Nephron (organoid): ENCODE results near the gene RRM1.

Experiments used
- H3K27ac Mint-ChIP-seq, 3 experiments: 2 replicates each; pipeline ENCODE4 v1.8.0; 2020; ENCODE audit warnings: mixed read lengths in 3 of 3, mild to moderate bottlenecking in 2 of 3, moderate library complexity in 1 of 3
- H3K27me3 Mint-ChIP-seq: 2 replicates; pipeline ENCODE4 v1.8.0; 2021; ENCODE audit warnings: low read depth, mild to moderate bottlenecking, moderate library complexity, mixed read lengths
- H3K36me3 Mint-ChIP-seq: 2 replicates; pipeline ENCODE4 v1.8.0; 2020; ENCODE audit warnings: low read depth, mixed read lengths
- H3K4me1 Mint-ChIP-seq: 2 replicates; pipeline ENCODE4 v1.8.0; 2020; ENCODE audit warnings: mixed read lengths
- H3K4me3 Mint-ChIP-seq, 3 experiments: 2 replicates each; pipeline ENCODE4 v1.8.0; 2020; ENCODE audit warnings: mild to moderate bottlenecking in 3 of 3, mixed read lengths in 3 of 3, moderate library complexity in 2 of 3
- H3K9me3 Mint-ChIP-seq: 2 replicates; pipeline ENCODE4 v1.8.0; 2020; ENCODE audit warnings: mixed read lengths
- CTCF ChIP-seq, 3 experiments: fragments of 200-600 bp; sonication (generic); IDR thresholded peaks; one replicate each; pipeline ENCODE4 v1.5.0; 2021; ENCODE audit warnings: antibody characterized with exemption in 3 of 3; ENCODE audit not compliant: unreplicated experiment in 3 of 3

RRM1 gene

DNA sequence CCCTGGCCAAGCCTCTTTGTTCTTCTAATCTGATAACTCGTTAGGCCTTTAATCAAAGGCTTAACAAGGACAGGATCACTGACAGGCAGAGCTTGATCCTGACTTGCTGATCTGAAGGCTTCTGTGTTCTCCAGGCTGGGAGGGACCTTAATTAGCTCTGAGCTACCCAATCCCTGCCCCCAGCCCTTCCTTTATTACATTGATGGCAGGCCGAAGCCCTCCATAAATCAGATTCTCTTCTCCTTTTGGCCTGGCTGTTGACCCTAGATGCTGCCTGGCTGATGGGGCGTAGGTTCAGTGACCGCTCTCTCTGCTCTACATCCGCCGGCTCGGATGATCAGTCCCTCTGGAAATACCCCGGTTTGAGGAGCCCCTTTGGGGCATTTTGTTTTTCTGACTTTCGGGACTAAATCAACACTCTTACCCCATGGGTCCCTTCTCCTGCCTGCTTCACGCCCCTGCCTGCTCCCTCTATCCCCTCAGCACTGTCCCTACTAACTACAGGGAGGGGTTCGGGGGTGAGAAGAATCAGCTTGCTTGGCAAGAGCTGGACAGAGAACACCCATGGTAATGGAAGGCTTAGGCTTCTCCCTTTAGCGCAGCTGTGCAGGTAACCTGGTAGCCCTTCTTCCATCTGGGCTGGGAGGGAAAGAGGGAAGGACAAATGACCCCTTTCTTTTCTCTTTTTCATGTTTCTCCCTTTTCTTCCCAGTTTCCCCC lies 10.0 kb upstream of the RRM1 start:
- H3K4me3 Mint-ChIP-seq, result no peak overlapping the region
- H3K9me3 Mint-ChIP-seq, result no peaks in the 10 kb centered on the region
- H3K27ac Mint-ChIP-seq, result no peak overlapping the region
- H3K27me3 Mint-ChIP-seq, result no peaks in the 10 kb centered on the region
- peaks cover 11% of the 10 kb centered on the region for H3K4me1 Mint-ChIP-seq
- H3K36me3 Mint-ChIP-seq, result peaks cover 34% of the 10 kb centered on the region
- TF ChIP-seq CTCF (IDR thresholded peaks at IDR 0.05; ENCODE audit: unreplicated experiment in 3 of 3), result no peak

DNA sequence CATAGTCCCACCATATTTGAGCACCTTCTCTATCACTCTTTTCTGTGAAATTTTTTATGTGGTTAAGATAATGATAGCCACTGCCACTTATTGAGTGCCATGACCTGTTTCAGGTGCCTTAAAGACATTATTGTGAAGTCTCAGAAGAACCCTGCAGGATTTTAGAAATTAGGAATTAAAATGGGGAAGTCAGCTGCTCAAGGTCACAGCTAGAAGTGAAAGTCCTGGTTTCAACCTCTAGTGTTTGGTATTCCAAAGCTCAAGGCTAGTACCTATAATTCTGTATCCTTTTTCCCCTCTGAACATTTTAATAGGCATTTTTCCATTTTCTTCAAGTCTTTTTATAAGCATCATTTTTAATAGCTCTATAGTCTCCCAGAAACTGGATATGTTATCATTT lies 9.0 kb upstream of the RRM1 start:
- Mint-ChIP-seq H3K4me1 (peaks cover 11% of the 10 kb centered on the region), H3K36me3 (peaks cover 29% of the 10 kb centered on the region), H3K27me3 (no peaks in the 10 kb centered on the region), H3K4me3 (no peak overlapping the region), H3K27ac (no peak overlapping the region), H3K9me3 (no peaks in the 10 kb centered on the region)
- no peak for TF ChIP-seq CTCF (IDR thresholded peaks at IDR 0.05; ENCODE audit: unreplicated experiment in 3 of 3)

- Mint-ChIP-seq H3K4me1 (peaks cover 10% of the 10 kb centered on the region), H3K4me3 (no peak overlapping the region), H3K27ac (no peak overlapping the region), H3K9me3 (no peaks in the 10 kb centered on the region), H3K36me3 (peaks cover 26% of the 10 kb centered on the region), H3K27me3 (no peaks in the 10 kb centered on the region)
- no peak for TF ChIP-seq CTCF (IDR thresholded peaks at IDR 0.05; ENCODE audit: unreplicated experiment in 3 of 3)
Measured at GRCh38 chr11:4086575-4087353, 7.8 kb upstream of the RRM1 start.

- H3K4me1 Mint-ChIP-seq, result peaks cover 3% of the 10 kb centered on the region
- H3K27ac Mint-ChIP-seq, result no peak overlapping the region
- peak in 1 of 3 experiments; percentile 20 for TF ChIP-seq CTCF (IDR thresholded peaks at IDR 0.05; ENCODE audit: unreplicated experiment in 3 of 3)
- H3K36me3 Mint-ChIP-seq, result peaks cover 26% of the 10 kb centered on the region
- H3K4me3 Mint-ChIP-seq, result no peak overlapping the region
- no peaks in the 10 kb centered on the region for H3K9me3 Mint-ChIP-seq
- no peaks in the 10 kb centered on the region for H3K27me3 Mint-ChIP-seq
Measured at GRCh38 chr11:4087551-4087950, 7.0 kb upstream of the RRM1 start.

GRCh38 chr11:4090258-4090657 lies 4.3 kb upstream of the RRM1 start:
- no peaks in the 10 kb centered on the region for H3K27me3 Mint-ChIP-seq
- no peaks in the 10 kb centered on the region for H3K9me3 Mint-ChIP-seq
- no peak for TF ChIP-seq CTCF (IDR thresholded peaks at IDR 0.05; ENCODE audit: unreplicated experiment in 3 of 3)
- peak overlapping the region in 1 of 3 experiments; percentile 20 for H3K4me3 Mint-ChIP-seq
- H3K36me3 Mint-ChIP-seq, result peaks cover 14% of the 10 kb centered on the region
- no peak overlapping the region for H3K27ac Mint-ChIP-seq
- H3K4me1 Mint-ChIP-seq, result peaks cover 9% of the 10 kb centered on the region
